ENCODE measurements around the gene ZNF507.

ZNF507 gene

GRCh38 chr19:32404933-32405430 lies 59.6 kb downstream of the ZNF507 start:
- peak overlapping the region; percentile 97 for H3K9ac ChIP-seq (ENCODE audit: low read depth, low read length)
- H3K36me3 ChIP-seq (ENCODE audit: control insufficient read depth, insufficient read depth, low read length), result peaks cover 6% of the 10 kb centered on the region
- peak overlapping the region; percentile 90 for H3K4me3 ChIP-seq (ENCODE audit: low read depth, low read length)
- peaks cover 3% of the 10 kb centered on the region for H3K4me1 ChIP-seq (ENCODE audit: control insufficient read depth, insufficient read depth, low read length)
- H3K9me3 ChIP-seq (ENCODE audit: control insufficient read depth, insufficient read depth, low read length), result no peaks in the 10 kb centered on the region
- H3K27me3 ChIP-seq (ENCODE audit: control insufficient read depth, insufficient read depth, low read length), result no peaks in the 10 kb centered on the region

- no peaks in the 10 kb centered on the region for H3K9me3 ChIP-seq (ENCODE audit: control insufficient read depth, insufficient read depth, low read length)
- H3K27me3 ChIP-seq (ENCODE audit: control insufficient read depth, insufficient read depth, low read length), result no peaks in the 10 kb centered on the region
- peak within 1 kb of the TSS; percentile 97 for H3K9ac ChIP-seq (ENCODE audit: low read depth, low read length)
- peak within 1 kb of the TSS; percentile 90 for H3K4me3 ChIP-seq (ENCODE audit: low read depth, low read length)
- H3K4me1 ChIP-seq (ENCODE audit: control insufficient read depth, insufficient read depth, low read length), result peaks cover 3% of the 10 kb centered on the region
- peaks cover 6% of the 10 kb centered on the region for H3K36me3 ChIP-seq (ENCODE audit: control insufficient read depth, insufficient read depth, low read length)
These were observed 60.2 kb downstream of the ZNF507 start, which contains the start of gene DPY19L3 for GRCh38 chr19:32405431-32406160. DPY19L3 (plus strand) TSS chr19:32405770; CDS start chr19:32408254, 2,484 bp downstream.

GRCh38 chr19:32406161-32407003 lies 61.0 kb downstream of the ZNF507 start:
- Histone ChIP-seq H3K9me3 (ENCODE audit: control insufficient read depth, insufficient read depth, low read length) (no peaks in the 10 kb centered on the region), H3K4me3 (ENCODE audit: low read depth, low read length) (peak overlapping the region; percentile 90), H3K36me3 (ENCODE audit: control insufficient read depth, insufficient read depth, low read length) (peaks cover 6% of the 10 kb centered on the region), H3K4me1 (ENCODE audit: control insufficient read depth, insufficient read depth, low read length) (peaks cover 3% of the 10 kb centered on the region), H3K9ac (ENCODE audit: low read depth, low read length) (peak overlapping the region; percentile 47), H3K27me3 (ENCODE audit: control insufficient read depth, insufficient read depth, low read length) (no peaks in the 10 kb centered on the region)

GRCh38 chr19:32407004-32407992 lies 61.9 kb downstream of the ZNF507 start:
- peaks cover 10% of the 10 kb centered on the region for H3K36me3 ChIP-seq (ENCODE audit: control insufficient read depth, insufficient read depth, low read length)
- H3K4me3 ChIP-seq (ENCODE audit: low read depth, low read length), result peak overlapping the region; percentile 90
- no peaks in the 10 kb centered on the region for H3K9me3 ChIP-seq (ENCODE audit: control insufficient read depth, insufficient read depth, low read length)
- no peaks in the 10 kb centered on the region for H3K27me3 ChIP-seq (ENCODE audit: control insufficient read depth, insufficient read depth, low read length)
- H3K9ac ChIP-seq (ENCODE audit: low read depth, low read length), result no peak overlapping the region
- H3K4me1 ChIP-seq (ENCODE audit: control insufficient read depth, insufficient read depth, low read length), result peaks cover 3% of the 10 kb centered on the region

- Histone ChIP-seq H3K27me3 (ENCODE audit: control insufficient read depth, insufficient read depth, low read length) (no peaks in the 10 kb centered on the region), H3K9ac (ENCODE audit: low read depth, low read length) (no peak overlapping the region), H3K9me3 (ENCODE audit: control insufficient read depth, insufficient read depth, low read length) (no peaks in the 10 kb centered on the region), H3K4me1 (ENCODE audit: control insufficient read depth, insufficient read depth, low read length) (no peaks in the 10 kb centered on the region), H3K4me3 (ENCODE audit: low read depth, low read length) (no peak overlapping the region), H3K36me3 (ENCODE audit: control insufficient read depth, insufficient read depth, low read length) (peaks cover 4% of the 10 kb centered on the region)
These were observed 69.8 kb downstream of the ZNF507 start for GRCh38 chr19:32415246-32415645.

- Histone ChIP-seq H3K9ac (ENCODE audit: low read depth, low read length) (no peak overlapping the region), H3K4me1 (ENCODE audit: control insufficient read depth, insufficient read depth, low read length) (no peaks in the 10 kb centered on the region), H3K4me3 (ENCODE audit: low read depth, low read length) (no peak overlapping the region), H3K27me3 (ENCODE audit: control insufficient read depth, insufficient read depth, low read length) (no peaks in the 10 kb centered on the region), H3K9me3 (ENCODE audit: control insufficient read depth, insufficient read depth, low read length) (no peaks in the 10 kb centered on the region), H3K36me3 (ENCODE audit: control insufficient read depth, insufficient read depth, low read length) (peaks cover 4% of the 10 kb centered on the region)
These were observed 70.3 kb downstream of the ZNF507 start for GRCh38 chr19:32415669-32416068.

- no peaks in the 10 kb centered on the region for H3K27me3 ChIP-seq (ENCODE audit: control insufficient read depth, insufficient read depth, low read length)
- peaks cover under 1% of the 10 kb centered on the region for H3K36me3 ChIP-seq (ENCODE audit: control insufficient read depth, insufficient read depth, low read length)
- H3K9me3 ChIP-seq (ENCODE audit: control insufficient read depth, insufficient read depth, low read length), result no peaks in the 10 kb centered on the region
- H3K9ac ChIP-seq (ENCODE audit: low read depth, low read length), result no peak overlapping the region
- H3K4me3 ChIP-seq (ENCODE audit: low read depth, low read length), result no peak overlapping the region
- no peaks in the 10 kb centered on the region for H3K4me1 ChIP-seq (ENCODE audit: control insufficient read depth, insufficient read depth, low read length)
These were observed 71.5 kb downstream of the ZNF507 start for GRCh38 chr19:32416749-32417456.

- H3K9me3 ChIP-seq (ENCODE audit: control insufficient read depth, insufficient read depth, low read length), result no peaks in the 10 kb centered on the region
- no peaks in the 10 kb centered on the region for H3K27me3 ChIP-seq (ENCODE audit: control insufficient read depth, insufficient read depth, low read length)
- no peak overlapping the region for H3K9ac ChIP-seq (ENCODE audit: low read depth, low read length)
- H3K4me1 ChIP-seq (ENCODE audit: control insufficient read depth, insufficient read depth, low read length), result no peaks in the 10 kb centered on the region
- H3K36me3 ChIP-seq (ENCODE audit: control insufficient read depth, insufficient read depth, low read length), result no peaks in the 10 kb centered on the region
- H3K4me3 ChIP-seq (ENCODE audit: low read depth, low read length), result no peak overlapping the region
These were observed 72.7 kb downstream of the ZNF507 start for GRCh38 chr19:32418155-32418554.

GRCh38 chr19:32421589-32422361 lies 76.4 kb downstream of the ZNF507 start:
- Histone ChIP-seq H3K9me3 (ENCODE audit: control insufficient read depth, insufficient read depth, low read length) (no peaks in the 10 kb centered on the region), H3K4me1 (ENCODE audit: control insufficient read depth, insufficient read depth, low read length) (no peaks in the 10 kb centered on the region), H3K36me3 (ENCODE audit: control insufficient read depth, insufficient read depth, low read length) (no peaks in the 10 kb centered on the region), H3K27me3 (ENCODE audit: control insufficient read depth, insufficient read depth, low read length) (no peaks in the 10 kb centered on the region), H3K9ac (ENCODE audit: low read depth, low read length) (no peak overlapping the region), H3K4me3 (ENCODE audit: low read depth, low read length) (no peak overlapping the region)

- Histone ChIP-seq H3K9ac (ENCODE audit: low read depth, low read length) (no peak overlapping the region), H3K36me3 (ENCODE audit: control insufficient read depth, insufficient read depth, low read length) (no peaks in the 10 kb centered on the region)
These were observed 77.0 kb downstream of the ZNF507 start for GRCh38 chr19:32422435-32422834.

More at GRCh38 chr19:32422435-32422834, 77.0 kb downstream of the ZNF507 start:
- Histone ChIP-seq H3K27me3 (ENCODE audit: control insufficient read depth, insufficient read depth, low read length) (no peaks in the 10 kb centered on the region), H3K9me3 (ENCODE audit: control insufficient read depth, insufficient read depth, low read length) (no peaks in the 10 kb centered on the region), H3K4me3 (ENCODE audit: low read depth, low read length) (no peak overlapping the region), H3K4me1 (ENCODE audit: control insufficient read depth, insufficient read depth, low read length) (no peaks in the 10 kb centered on the region)

Data from iPS-15b (cell line).